ENCODE data around the gene OTOG.

DNA sequence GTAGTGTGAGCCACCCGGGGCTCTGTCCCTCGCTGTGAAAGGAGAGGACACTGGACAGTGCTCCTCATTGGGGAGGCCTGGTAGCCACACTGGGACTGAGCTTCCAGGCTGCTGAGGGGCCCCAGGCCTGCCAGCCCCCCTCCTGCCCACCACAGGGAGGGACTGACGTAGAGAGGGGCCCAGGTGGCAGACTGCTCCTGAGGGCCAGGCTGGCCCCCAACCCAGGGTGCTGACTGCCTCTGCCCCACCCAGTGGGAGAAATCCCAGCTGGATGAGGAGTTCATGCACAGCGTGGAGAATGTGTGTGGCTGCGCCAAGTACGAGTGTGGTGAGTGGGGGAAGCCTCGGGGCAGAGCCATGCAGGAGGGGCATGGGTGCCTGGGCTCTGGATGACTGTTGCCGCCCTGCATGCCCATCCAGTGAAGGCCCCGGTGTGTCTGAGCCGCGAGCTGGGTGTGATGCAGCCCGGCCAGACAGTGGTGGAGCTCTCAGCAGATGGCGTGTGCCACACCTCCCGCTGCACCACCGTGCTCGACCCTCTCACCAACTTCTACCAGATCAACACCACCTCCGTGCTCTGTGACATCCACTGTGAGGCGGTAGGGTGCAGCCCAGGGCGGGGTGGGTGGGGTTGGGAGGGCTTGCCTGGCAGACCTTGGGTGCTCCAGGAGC is 93.6 kb downstream of the OTOG start:
- TF ChIP-seq, protein P1, sequence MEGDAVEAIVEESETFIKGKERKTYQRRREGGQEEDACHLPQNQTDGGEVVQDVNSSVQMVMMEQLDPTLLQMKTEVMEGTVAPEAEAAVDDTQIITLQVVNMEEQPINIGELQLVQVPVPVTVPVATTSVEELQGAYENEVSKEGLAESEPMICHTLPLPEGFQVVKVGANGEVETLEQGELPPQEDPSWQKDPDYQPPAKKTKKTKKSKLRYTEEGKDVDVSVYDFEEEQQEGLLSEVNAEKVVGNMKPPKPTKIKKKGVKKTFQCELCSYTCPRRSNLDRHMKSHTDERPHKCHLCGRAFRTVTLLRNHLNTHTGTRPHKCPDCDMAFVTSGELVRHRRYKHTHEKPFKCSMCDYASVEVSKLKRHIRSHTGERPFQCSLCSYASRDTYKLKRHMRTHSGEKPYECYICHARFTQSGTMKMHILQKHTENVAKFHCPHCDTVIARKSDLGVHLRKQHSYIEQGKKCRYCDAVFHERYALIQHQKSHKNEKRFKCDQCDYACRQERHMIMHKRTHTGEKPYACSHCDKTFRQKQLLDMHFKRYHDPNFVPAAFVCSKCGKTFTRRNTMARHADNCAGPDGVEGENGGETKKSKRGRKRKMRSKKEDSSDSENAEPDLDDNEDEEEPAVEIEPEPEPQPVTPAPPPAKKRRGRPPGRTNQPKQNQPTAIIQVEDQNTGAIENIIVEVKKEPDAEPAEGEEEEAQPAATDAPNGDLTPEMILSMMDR (IDR thresholded peaks at IDR 0.05): no peak
- TF ChIP-seq POLR2A (IDR thresholded peaks at IDR 0.05): no peak

Data from lower leg skin (tissue), 3 donors.